HG02973 (cell line): ENCODE results near the gene PPP3CA.
"Not testable (repeated sequence)": the region's sequence is repeated elsewhere in the genome, so short reads cannot be mapped to it uniquely, and the experiment has no call there.

ENCODE experiments used
- ATAC-seq: cut with Tn5 transposase; IDR thresholded peaks from one replicate; pipeline ENCODE4 v1.9.1; 2021; ENCODE audit warnings: moderate library complexity; ENCODE audit not compliant: unreplicated experiment

Gene PPP3CA

GRCh38 chr4:101152521-101152920 lies 194.8 kb downstream of the PPP3CA start:
- ATAC-seq: no peak

GRCh38 chr4:101148551-101148950 lies 198.8 kb downstream of the PPP3CA start:
- ATAC-seq: no peak

GRCh38 chr4:101147283-101147682 lies 200.0 kb downstream of the PPP3CA start:
- no peak for ATAC-seq

GRCh38 chr4:101145021-101145420 lies 202.3 kb downstream of the PPP3CA start:
- ATAC-seq: no peak

- peak; percentile 41 for ATAC-seq
These were observed 205.1 kb downstream of the PPP3CA start for GRCh38 chr4:101142259-101142658.

GRCh38 chr4:101141855-101142254 lies 205.5 kb downstream of the PPP3CA start:
- no peak for ATAC-seq

- ATAC-seq: peak; percentile 35
These were observed 206.1 kb downstream of the PPP3CA start for GRCh38 chr4:101141230-101141629.

GRCh38 chr4:101140228-101140627 lies 207.1 kb downstream of the PPP3CA start:
- no peak for ATAC-seq

GRCh38 chr4:101136373-101137370 lies 210.7 kb downstream of the PPP3CA start:
- no peak for ATAC-seq

- peak; percentile 56 for ATAC-seq
These were observed 211.8 kb downstream of the PPP3CA start for GRCh38 chr4:101135371-101136010.

- not testable (repeated sequence) for ATAC-seq
These were observed 216.3 kb downstream of the PPP3CA start for GRCh38 chr4:101131058-101131457.

GRCh38 chr4:101128898-101129297 lies 218.4 kb downstream of the PPP3CA start:
- ATAC-seq: not testable (repeated sequence)

- no peak for ATAC-seq
These were observed 218.9 kb downstream of the PPP3CA start for GRCh38 chr4:101128473-101128872.

- ATAC-seq: no peak
These were observed 220.0 kb downstream of the PPP3CA start for GRCh38 chr4:101127176-101127790.

- ATAC-seq: no peak
These were observed 221.3 kb downstream of the PPP3CA start for GRCh38 chr4:101126059-101126458.

GRCh38 chr4:101125045-101125942 lies 222.0 kb downstream of the PPP3CA start:
- ATAC-seq: no peak

GRCh38 chr4:101123231-101123630 lies 224.1 kb downstream of the PPP3CA start:
- no peak for ATAC-seq

GRCh38 chr4:101122019-101122418 lies 225.3 kb downstream of the PPP3CA start:
- ATAC-seq: no peak

GRCh38 chr4:101119141-101119540 lies 228.2 kb downstream of the PPP3CA start:
- no peak for ATAC-seq

GRCh38 chr4:101118617-101119016 lies 228.7 kb downstream of the PPP3CA start:
- no peak for ATAC-seq

GRCh38 chr4:101115887-101116286 lies 231.4 kb downstream of the PPP3CA start:
- ATAC-seq: no peak
